HG02571 (cell line): ENCODE data around the gene LAPTM5.
"Not testable (repeated sequence)": the region's sequence is repeated elsewhere in the genome, so short reads cannot be mapped to it uniquely, and the experiment has no call there.

Experiments used
- ATAC-seq: cut with Tn5 transposase; IDR thresholded peaks from one replicate; pipeline ENCODE4 v1.9.1; 2021; ENCODE audit warnings: mild to moderate bottlenecking, moderate library complexity; ENCODE audit not compliant: unreplicated experiment

Gene LAPTM5

GRCh38 chr1:30773722-30774358 lies 16.3 kb upstream of the LAPTM5 start:
- no peak for ATAC-seq

- ATAC-seq = no peak
Observed at GRCh38 chr1:30771005-30771404, 13.4 kb upstream of the LAPTM5 start.

- no peak for ATAC-seq
Observed at GRCh38 chr1:30770150-30770549, 12.6 kb upstream of the LAPTM5 start.

GRCh38 chr1:30768830-30769718 lies 11.5 kb upstream of the LAPTM5 start:
- ATAC-seq = no peak

- ATAC-seq = no peak
Observed at GRCh38 chr1:30768159-30768829, 10.7 kb upstream of the LAPTM5 start.

DNA sequence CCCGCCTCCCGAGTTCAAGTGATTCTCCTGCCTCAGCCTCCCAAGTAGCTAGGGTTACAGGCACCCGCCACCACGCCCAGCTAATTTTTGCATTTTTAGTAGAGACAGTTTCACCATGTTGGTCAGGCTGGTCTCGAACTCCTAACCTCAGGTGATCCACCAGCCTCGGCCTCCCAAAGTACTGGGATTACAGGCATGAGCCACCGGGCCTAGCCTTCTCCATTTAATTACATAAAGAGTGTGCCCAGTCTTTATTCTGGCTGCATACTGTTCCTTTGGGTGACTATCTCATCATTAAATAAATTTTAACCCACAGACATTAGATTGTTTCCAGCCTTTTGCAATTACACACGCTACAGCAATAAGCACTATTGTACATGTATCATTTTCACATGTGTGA lies 9.4 kb upstream of the LAPTM5 start:
- not testable (repeated sequence) for ATAC-seq

- ATAC-seq = no peak
Observed at GRCh38 chr1:30765556-30766434, 8.2 kb upstream of the LAPTM5 start.

DNA sequence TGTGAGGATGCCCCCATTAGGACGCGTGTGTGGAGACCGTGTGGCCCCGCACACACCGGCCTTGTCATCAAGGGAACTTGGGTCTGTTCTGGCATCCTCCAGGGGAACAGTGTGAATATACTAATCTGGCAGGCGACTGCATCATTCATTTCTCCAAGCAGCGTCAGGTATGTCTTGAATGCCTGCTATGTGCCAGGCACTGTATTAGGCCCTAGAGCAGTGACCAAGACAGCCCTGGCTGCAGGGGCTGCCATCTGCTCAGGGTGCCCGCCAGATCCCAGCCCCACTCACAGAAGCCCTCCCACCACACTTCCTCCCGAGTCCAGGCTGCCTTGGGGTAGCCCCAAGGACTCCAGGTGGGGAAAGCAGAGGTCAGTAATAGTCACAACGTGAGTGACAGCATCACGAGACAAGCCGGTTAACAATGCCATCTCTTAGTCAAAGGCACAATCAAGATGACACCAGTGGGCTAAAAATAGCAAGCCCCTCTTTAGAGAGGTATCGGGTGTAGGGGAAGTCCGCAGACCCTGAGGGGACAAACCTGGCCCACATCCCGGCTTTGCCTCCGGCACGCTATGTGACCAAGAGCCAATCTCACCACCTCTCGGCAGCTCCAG lies 7.5 kb upstream of the LAPTM5 start:
- peak; percentile 52 for ATAC-seq

DNA sequence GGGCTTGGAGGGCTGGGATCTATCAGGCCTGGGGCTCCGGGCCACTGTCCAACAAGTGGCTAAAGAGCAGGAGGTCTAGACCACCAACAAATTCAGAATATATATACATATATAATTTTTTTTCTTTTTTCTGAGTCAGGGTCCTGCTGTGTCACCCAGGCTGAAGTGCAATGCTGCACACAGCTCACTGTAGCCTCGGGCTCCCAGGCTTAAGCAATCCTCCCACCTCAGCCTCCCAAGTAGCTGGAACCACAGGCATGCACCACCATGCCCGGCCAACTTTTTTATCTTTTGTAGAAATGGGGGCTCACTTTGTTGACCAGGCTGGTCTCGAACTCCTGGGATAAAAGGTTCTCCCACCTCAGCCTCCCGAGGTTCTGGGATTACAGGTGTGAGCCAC lies 6.8 kb upstream of the LAPTM5 start:
- no peak for ATAC-seq

DNA sequence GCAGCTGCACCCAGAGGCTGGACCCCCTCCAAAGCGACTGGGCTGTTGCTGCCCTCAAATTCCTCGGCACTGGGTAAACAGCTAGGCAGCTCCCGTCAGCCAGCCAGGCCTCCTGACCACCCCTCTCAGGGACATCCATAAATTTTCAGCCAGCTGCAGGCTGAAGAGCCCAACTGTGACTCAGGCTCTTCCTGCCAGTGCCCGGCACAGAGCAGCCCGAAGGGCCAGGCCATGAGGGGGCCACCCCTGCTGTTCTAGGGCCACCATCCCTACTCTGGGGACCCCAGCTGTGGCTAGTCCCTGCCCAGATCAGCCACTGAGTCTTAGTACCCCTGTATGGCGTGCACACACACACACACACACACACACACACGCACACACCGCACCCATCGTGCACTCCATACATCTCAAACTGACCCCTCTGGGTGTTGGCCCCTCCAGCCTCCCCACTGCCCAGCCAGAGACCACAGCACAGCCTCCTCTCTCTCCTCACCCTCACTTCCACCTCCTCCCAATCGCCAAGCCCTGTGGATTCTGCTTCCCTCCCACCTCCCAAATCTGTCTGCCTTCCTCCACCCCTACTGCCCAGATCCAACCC lies 6.2 kb upstream of the LAPTM5 start:
- ATAC-seq = no peak

DNA sequence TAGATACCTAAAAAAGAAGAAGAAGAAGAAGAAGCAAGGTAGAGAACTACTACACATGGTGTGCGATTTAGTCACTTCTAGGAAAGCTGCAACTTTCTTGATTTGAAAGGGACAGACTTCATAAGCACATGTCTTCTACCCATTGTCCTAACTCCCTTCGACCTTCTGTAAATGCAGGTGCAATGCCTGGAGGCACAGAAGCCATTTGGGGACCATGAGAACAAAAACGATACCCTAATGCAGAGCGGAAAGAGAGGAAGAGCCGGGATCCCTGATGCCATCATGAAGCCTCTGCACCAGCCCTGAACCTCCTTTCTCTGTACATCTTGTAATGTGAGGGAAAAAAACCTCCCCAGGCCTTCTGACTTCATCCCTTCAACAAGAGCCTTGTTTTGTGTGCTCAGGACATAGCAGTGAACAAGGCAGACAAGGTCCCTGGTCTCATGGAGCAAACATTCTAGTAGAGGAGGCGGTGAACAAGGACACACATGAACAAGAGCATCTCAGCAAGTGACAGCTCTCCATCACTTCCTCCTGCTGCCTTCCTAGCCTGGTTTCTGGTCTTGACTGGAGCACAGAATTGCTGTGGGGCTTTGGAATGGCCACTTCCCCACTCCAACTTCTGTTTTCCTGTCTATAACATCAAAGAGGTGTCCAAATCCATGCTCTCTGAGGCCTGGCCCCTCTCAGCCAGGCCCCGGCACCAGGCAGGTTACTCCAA lies 5.5 kb upstream of the LAPTM5 start:
- no peak for ATAC-seq

- ATAC-seq = no peak
Observed at GRCh38 chr1:30762152-30762929, 4.8 kb upstream of the LAPTM5 start.

DNA sequence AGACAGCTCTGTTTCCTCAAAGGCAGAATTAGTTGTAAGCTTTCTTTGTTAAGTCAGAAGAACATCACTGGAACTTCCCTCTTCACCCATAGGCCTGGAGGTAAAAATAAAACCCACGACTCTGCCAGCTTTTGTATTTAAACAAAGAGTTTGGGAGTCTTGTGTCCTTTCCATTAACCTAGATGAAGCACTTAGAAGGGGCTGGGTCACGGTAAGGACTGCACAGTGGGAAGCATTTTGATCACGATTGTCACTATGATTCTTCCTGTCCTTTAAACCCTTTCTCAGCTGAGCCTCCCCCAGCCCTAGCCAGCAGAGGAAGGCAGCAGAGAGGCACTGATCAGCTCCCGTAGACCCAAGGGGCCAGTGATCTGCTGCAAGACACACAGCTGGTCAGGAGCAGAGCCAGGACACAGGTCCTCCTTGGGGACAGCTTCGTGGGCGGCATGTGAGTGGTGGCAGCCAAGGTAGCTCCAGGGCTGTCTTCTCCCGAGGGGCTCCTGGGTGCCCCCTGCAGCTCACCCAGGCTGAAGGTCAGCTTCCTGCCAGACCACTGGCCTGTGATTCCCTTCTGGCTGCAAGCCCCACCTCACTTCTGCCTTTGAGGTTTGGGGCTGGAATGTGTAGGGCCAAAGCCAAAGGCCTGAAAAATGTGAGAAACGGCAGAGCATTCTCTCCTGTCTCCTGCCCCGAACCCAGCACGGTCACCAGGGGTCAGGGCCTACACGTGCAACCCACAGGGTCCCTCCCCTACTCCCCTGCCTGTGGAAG lies 4.0 kb upstream of the LAPTM5 start:
- ATAC-seq = no peak

DNA sequence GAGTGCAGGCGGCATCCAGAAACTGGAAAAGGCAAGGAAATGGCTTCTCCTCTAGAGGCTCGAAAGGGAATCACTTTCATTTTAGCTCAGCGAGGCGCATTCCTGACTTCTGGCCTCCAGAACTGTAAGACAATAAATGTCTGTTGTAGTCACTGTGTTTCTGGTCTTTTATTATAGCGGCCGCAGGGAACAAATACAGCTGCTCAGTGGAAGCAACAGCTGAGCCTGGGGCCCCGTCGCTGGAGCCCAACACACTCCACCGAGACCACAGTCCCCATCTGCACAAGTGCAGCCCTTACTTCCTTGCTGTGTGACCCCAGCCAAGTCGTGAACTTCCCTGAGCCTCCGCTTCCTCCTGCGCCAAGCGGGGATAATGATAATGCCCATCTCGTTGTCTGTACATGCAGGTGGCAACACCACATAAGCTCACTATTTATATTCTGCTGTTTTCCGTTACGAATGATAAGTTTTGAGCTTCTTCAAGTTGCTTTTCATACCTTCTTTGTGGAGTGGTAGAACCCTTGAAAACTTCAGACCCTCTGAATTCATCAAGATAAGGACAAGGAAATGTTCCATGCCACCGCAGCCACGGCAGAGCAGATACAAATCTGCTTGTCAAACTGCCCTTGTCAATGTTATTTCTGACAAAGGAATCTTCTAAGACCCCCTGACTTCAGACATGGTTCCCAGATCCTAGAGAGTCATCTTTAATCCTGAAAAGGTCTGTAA lies 3.2 kb upstream of the LAPTM5 start:
- no peak for ATAC-seq

GRCh38 chr1:30759718-30760281 lies 2.2 kb upstream of the LAPTM5 start:
- ATAC-seq = no peak

DNA sequence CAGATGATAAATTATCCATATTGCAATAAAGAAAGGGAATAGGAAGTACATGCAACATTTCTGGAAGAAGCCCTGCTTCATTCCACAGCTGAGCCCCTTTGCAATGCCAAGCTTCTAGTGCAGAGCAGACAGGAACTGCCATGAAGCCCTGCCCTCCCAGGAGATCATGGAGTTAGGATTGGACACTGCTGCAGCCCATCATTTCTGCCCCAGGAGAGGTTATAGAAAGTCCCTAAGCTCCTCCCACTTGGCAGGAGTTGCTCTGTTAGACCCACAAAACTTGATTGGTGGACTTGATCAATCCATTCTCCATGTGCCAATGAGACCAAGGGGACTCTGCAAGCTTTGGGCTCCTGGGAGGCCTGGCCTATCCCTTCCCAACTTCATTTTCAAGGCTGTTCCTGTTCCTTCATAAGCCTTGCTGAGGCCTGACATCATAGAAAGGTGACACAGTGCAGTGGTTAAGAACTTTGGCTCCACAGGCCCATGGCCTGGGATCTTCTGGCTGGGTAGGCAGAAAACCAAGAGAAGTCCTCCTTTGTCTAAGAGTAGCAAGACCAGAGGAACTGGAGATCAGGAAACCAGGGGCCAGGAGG lies 1.3 kb upstream of the LAPTM5 start:
- ATAC-seq = no peak
